Gastroesophageal sphincter (tissue), 4 donors: ENCODE results near the gene PRADC1. TPM values are rescaled to one million over a fixed set of nuclear protein-coding genes. Genes with fewer than 3 reads are reported as not detected.

Experiments
- ATAC-seq: fragments of 150-250 bp; one replicate; pipeline ENCODE4 v1.9.1; 2016; ENCODE audit warnings: mild to moderate bottlenecking, moderate library complexity
- H3K27ac ChIP-seq, 4 donors: fragments of 200-600 bp; sonication (generic) in 3 of 4; 1 replicate in 3 of 4; 2 replicates in 1 of 4; pipeline ENCODE4 v1.5.1; 2016 to 2019
- H3K27me3 ChIP-seq: fragments of 200-600 bp; sonication (generic); one replicate; pipeline ENCODE4 v1.5.1; 2019
- H3K36me3 ChIP-seq, 2 donors: fragments of 200-600 bp; sonication (generic); one replicate each; pipeline ENCODE4 v1.5.1; 2019; ENCODE audit warnings: control low read depth in 1 of 2
- H3K4me1 ChIP-seq, 3 donors: fragments of 200-600 bp; sonication (generic); 1 replicate in 2 of 3; 2 replicates in 1 of 3; pipeline ENCODE4 v1.5.1; 2016 to 2019; ENCODE audit warnings: control low read depth in 2 of 3
- H3K4me3 ChIP-seq, 2 donors: fragments of 200-600 bp; sonication (generic); one replicate each; pipeline ENCODE4 v1.5.1; 2019; ENCODE audit warnings: mild to moderate bottlenecking in 1 of 2, moderate library complexity in 1 of 2
- H3K9me3 ChIP-seq, 3 donors: fragments of 200-600 bp; sonication (generic); one replicate each; pipeline ENCODE4 v1.5.1; 2017 to 2019; ENCODE audit warnings: control low read depth in 2 of 3
- EP300 ChIP-seq: sonication (generic); formaldehyde crosslinking; IDR thresholded peaks from one replicate; pipeline ENCODE4 v1.6.1; 2017; ENCODE audit warnings: antibody characterized with exemption, mild to moderate bottlenecking
- POLR2A ChIP-seq, 2 donors: fragments of 450-650 bp; IDR thresholded peaks; one replicate each; pipeline ENCODE4 v1.6.1; 2017; ENCODE audit warnings: antibody characterized with exemption in 2 of 2, mild to moderate bottlenecking in 2 of 2, moderate library complexity in 1 of 2
- POLR2AphosphoS5 ChIP-seq: sonication (generic); formaldehyde crosslinking; IDR thresholded peaks from one replicate; pipeline ENCODE4 v1.6.1; 2017; ENCODE audit warnings: antibody characterized with exemption
- WGBS, 2 donors: methylation state at CpG; one replicate each; pipeline ENCODE4 v1.1.5; 2018; ENCODE audit warnings: low coverage in 1 of 2; 5-methylcytosine and 5-hydroxymethylcytosine counted together
- total RNA-seq, 4 donors: library from RNA; depleted of rRNA; stranded (reverse); fragments of >200 nt; gene quantifications; one replicate each; pipeline ENCODE4 v1.1.0, GENCODE V29; 2016
- TF ChIP-seq, protein P1 (sequence below), 4 experiments: fragments of 200-600 bp in 2 of 4; fragments of 450-650 bp in 2 of 4; sonication (generic) in 1 of 4; IDR thresholded peaks; one replicate each; pipeline ENCODE4 v1.5.1; 2017 to 2019; ENCODE audit warnings: antibody characterized with exemption in 4 of 4, mild to moderate bottlenecking in 2 of 4, moderate library complexity in 2 of 4

Gene PRADC1
- total RNA-seq, 4 donors from 2014 or later: 21.7 to 37.5 (median 30.2) TPM

GRCh38 chr2:73259276-73259675, 26.2 kb upstream of the PRADC1 start:
- Histone ChIP-seq H3K4me3 (no peak overlapping the region), H3K27ac (no peak overlapping the region), H3K27me3 (no peaks in the 10 kb centered on the region), H3K36me3 (peaks cover 0 to 11% of the 10 kb centered on the region in 2 donors), H3K4me1 (no peaks in the 10 kb centered on the region), H3K9me3 (no peaks in the 10 kb centered on the region)
- no peak for ATAC-seq
- TF ChIP-seq EP300 (no peak), POLR2AphosphoS5 (no peak), POLR2A (IDR thresholded peaks at IDR 0.05) (no peak)
- TF ChIP-seq, protein P1, sequence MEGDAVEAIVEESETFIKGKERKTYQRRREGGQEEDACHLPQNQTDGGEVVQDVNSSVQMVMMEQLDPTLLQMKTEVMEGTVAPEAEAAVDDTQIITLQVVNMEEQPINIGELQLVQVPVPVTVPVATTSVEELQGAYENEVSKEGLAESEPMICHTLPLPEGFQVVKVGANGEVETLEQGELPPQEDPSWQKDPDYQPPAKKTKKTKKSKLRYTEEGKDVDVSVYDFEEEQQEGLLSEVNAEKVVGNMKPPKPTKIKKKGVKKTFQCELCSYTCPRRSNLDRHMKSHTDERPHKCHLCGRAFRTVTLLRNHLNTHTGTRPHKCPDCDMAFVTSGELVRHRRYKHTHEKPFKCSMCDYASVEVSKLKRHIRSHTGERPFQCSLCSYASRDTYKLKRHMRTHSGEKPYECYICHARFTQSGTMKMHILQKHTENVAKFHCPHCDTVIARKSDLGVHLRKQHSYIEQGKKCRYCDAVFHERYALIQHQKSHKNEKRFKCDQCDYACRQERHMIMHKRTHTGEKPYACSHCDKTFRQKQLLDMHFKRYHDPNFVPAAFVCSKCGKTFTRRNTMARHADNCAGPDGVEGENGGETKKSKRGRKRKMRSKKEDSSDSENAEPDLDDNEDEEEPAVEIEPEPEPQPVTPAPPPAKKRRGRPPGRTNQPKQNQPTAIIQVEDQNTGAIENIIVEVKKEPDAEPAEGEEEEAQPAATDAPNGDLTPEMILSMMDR (IDR thresholded peaks at IDR 0.05): no peak
- 79 to 83% methylated on average over 1 to 3 of the region's 8 CpGs for whole genome bisulfite sequencing, 2 donors

DNA sequence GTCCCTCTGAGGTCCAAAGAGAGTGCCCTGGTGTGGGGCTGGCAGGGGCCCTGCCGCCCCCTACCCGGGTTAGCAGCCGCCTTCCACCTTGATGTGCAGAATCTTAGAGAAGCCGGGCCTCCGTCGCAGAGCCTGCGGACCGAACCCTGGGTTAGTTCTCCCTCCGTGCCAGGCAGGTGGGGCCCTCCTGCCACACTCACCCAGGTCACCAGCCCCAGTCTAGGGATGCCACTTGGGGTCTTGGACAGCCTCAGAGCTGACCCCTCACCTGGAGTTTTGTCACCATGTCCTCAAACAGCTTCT, 25.8 kb upstream of the PRADC1 start:
- H3K4me1 ChIP-seq: no peaks in the 10 kb centered on the region
- no peak overlapping the region for H3K4me3 ChIP-seq
- TF ChIP-seq, protein P1 (IDR thresholded peaks at IDR 0.05): no peak
- no peak for TF ChIP-seq POLR2AphosphoS5
- TF ChIP-seq EP300: no peak
- TF ChIP-seq POLR2A (IDR thresholded peaks at IDR 0.05): no peak
- H3K36me3 ChIP-seq: peaks cover 0 to 15% of the 10 kb centered on the region in 2 donors
- no peak for ATAC-seq
- WGBS, 2 donors: 90% methylated on average over 4 of the region's 9 CpGs; no CpG with 5 or more reads in 1 of the 2 donors
- H3K9me3 ChIP-seq: no peaks in the 10 kb centered on the region
- no peak overlapping the region for H3K27ac ChIP-seq
- no peaks in the 10 kb centered on the region for H3K27me3 ChIP-seq

- Histone ChIP-seq H3K27me3 (no peaks in the 10 kb centered on the region), H3K36me3 (peaks cover 0 to 20% of the 10 kb centered on the region in 2 donors), H3K27ac (no peak overlapping the region), H3K4me1 (no peaks in the 10 kb centered on the region), H3K4me3 (no peak overlapping the region), H3K9me3 (no peaks in the 10 kb centered on the region)
- no peak for ATAC-seq
- WGBS, 2 donors: 72% methylated on average over 3 of the region's 8 CpGs; no CpG with 5 or more reads in 1 of the 2 donors
- TF ChIP-seq POLR2A (IDR thresholded peaks at IDR 0.05) (no peak), EP300 (no peak), POLR2AphosphoS5 (no peak)
- TF ChIP-seq, protein P1 (IDR thresholded peaks at IDR 0.05): no peak
Measured at GRCh38 chr2:73258186-73258912, 25.3 kb upstream of the PRADC1 start.

DNA sequence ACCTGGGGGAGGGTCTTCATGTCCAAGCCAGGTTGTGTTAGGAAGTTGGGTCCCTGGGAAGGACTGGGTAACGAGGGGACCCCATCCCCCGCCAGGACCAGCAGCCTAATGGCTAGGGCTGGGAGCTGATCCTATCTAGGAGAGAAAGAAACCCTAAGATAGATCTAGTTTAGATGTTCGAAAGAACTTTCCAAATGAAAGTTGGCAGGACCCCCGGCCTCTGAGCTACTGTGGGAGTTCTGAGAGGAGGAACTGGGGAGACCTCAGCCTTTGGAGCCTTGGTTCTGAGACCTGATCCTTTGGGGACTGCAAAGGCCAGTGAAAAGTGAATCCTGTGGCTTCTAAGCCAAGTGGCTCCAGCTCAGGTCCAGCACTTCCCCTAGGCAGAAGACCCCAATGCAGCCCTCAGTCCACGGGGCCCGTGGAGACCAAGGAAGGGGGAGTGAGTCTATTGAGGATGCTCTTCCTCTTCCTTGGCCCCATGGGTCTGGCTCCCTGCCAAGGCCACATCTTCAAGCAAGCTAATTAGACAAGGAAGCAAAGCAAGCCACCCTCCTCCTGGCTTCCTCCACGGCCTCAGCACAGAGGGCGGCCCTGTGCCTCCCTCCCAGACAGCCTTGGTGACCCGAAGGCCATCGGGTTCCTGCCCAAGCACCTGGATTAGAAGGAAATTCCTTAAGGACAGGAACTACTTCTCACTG, 24.5 kb upstream of the PRADC1 start:
- no peak overlapping the region for H3K4me3 ChIP-seq
- no peaks in the 10 kb centered on the region for H3K9me3 ChIP-seq
- H3K36me3 ChIP-seq: peaks cover 0 to 28% of the 10 kb centered on the region in 2 donors
- no peaks in the 10 kb centered on the region for H3K27me3 ChIP-seq
- TF ChIP-seq POLR2AphosphoS5 (no peak), EP300 (no peak), POLR2A (IDR thresholded peaks at IDR 0.05) (no peak)
- TF ChIP-seq, protein P1 (IDR thresholded peaks at IDR 0.05): no peak
- no peak overlapping the region for H3K27ac ChIP-seq
- no peaks in the 10 kb centered on the region for H3K4me1 ChIP-seq
- 75 to 84% methylated on average over 2 to 4 of the region's 10 CpGs for WGBS, 2 donors
- ATAC-seq: no peak

- no peaks in the 10 kb centered on the region for H3K9me3 ChIP-seq
- no peak for ATAC-seq
- peaks cover 0 to 34% of the 10 kb centered on the region in 2 donors for H3K36me3 ChIP-seq
- H3K4me3 ChIP-seq: no peak overlapping the region
- H3K27me3 ChIP-seq: no peaks in the 10 kb centered on the region
- WGBS, 2 donors: 94% methylated on average over 2 of the region's 2 CpGs; no CpG with 5 or more reads in 1 of the 2 donors
- no peak for TF ChIP-seq EP300
- no peak for TF ChIP-seq POLR2A (IDR thresholded peaks at IDR 0.05)
- no peak for TF ChIP-seq POLR2AphosphoS5
- TF ChIP-seq, protein P1 (IDR thresholded peaks at IDR 0.05): no peak
- no peaks in the 10 kb centered on the region for H3K4me1 ChIP-seq
- no peak overlapping the region for H3K27ac ChIP-seq
Measured at GRCh38 chr2:73257021-73257420, 24.0 kb upstream of the PRADC1 start.
